H4 (cell line): ENCODE results near the gene RNF145. TPM values are rescaled to one million over a fixed set of nuclear protein-coding genes. Genes with fewer than 3 reads are reported as not detected.
"Not testable (repeated sequence)": the region's sequence is repeated elsewhere in the genome, so short reads cannot be mapped to it uniquely, and the experiment has no call there.

Experiments used
- DNase-seq: peaks from one replicate; pipeline ENCODE4 v3.0.0-alpha.2; 2015; ENCODE audit warnings: low spot score
- total RNA-seq: library from RNA; depleted of rRNA; stranded (reverse); fragments of >200 nt; shearing (Covaris generic); gene quantifications from 2 replicates; pipeline ENCODE4 v1.2.3, GENCODE V29; 2014

RNF145 gene
- total RNA-seq, 1 experiment from 2014 or later: 37.2 TPM

DNA sequence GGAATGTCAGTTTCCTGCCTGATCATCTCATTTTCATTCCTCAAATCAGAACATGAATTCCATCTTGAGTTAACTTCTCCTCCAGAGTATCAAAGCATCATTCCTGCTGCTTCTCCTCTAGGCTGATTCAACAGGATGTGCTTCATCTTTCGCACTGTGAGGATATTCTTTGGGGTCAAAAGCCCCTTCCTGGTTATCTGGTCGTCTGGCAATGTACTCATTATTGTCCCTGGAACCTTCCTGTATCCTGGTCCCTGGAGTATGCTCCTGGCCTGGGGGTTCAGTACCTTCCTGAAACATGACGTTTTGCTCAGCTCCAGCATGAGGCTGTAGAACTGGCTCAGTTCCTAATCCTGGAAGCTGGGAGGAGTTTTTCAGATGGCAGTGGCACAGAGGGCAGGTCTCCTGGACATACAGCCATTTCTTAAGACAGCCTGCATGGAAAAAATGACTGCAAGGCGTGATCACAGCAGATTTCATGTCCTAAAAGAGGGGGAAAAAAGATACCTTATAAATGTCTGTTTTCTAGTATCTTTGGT, 50.7 kb downstream of the RNF145 start:
- not testable (repeated sequence) for DNase-seq

DNA sequence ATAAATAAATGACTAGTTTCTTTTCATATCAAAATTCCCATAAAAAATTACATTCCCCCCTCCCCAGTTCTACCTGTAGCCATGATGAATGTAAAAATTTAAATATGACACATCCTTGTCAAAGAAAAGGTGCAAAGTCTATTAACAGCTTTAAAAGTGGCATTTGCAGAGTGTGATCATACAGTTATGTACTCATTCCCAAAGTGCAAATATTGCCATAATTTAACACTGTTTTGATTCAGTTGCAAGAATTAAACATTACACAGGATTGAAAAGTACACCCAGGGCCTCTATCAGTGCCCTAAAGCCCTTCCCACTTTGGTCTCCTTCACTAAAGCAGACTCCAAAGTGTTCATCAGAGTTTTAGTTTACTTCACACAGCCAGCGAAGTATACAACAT, 51.8 kb downstream of the RNF145 start:
- no peak for DNase-seq

DNA sequence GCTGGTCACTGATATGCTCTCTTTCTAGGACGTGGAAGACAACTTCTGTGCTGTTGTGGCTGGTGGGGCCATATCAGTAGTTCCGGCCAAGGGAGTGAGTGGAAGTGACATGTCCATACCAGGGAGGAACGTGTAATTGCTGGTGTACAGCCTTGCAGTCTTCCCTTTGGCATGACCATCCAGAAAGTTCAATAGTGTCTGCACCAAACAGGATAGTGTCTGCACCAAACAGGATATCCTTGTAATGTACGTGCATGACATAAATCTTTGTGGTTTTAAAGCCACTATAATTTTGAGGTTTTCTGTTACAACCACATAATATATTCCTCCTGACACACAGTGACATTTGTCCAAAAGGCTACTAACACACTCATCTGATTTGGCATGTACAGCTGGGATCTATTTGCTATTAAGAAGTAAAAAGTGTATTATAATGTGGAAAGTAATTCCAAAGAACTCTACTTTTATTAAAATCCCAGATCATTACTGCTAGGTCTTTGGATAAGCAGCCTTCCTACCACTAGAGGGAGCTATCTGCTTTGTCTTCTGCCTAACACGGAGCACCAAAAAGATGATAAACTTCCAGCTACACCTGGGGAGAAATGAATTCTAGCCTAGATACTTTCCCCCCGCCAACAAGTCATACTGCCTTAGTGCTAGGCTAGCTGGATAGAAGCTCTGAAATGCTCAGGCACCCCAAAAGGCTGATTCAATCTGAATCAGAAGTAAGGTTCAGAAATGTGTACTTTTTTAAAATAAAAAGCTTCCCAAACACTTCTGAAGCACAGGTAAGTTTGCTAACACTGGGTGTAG, 52.7 kb downstream of the RNF145 start:
- peak; percentile 70 for DNase-seq

DNA sequence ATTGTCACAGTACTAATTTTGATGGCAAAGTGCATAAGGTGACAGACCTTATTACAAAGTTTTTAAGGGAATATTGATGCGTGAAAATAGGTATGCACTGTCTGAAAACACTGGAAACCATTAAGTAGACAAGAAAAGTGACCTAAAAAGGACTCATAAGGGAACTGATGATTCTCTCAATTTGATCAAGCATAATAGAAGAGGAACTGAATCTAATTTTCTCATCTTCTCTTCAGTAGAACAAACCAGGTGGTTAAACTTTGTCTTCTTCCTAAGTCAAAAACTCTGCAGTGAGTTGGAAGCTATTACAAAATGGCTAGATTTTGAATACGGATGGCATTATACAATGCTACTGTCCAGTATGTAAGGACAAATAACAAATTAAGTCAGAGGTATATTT, 53.4 kb downstream of the RNF145 start:
- no peak for DNase-seq

DNA sequence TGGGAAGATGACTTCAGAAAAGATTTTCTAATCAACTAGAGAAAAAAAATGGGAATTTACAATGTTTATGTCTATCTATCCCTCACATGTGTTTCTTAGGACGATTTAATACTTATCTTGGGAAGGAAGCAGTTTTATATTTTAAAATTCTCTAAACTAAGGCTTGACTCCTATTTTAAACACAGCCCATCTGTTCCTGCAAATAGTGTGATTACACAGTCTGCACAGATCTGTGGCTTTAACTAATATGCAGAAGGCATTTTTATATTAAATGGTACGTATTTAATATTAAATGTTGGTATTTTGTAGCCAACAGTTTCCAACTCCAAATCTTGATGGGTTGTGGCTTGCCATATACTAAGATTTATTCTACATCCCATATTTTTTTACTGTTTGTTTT, 56.5 kb downstream of the RNF145 start:
- no peak for DNase-seq

DNA sequence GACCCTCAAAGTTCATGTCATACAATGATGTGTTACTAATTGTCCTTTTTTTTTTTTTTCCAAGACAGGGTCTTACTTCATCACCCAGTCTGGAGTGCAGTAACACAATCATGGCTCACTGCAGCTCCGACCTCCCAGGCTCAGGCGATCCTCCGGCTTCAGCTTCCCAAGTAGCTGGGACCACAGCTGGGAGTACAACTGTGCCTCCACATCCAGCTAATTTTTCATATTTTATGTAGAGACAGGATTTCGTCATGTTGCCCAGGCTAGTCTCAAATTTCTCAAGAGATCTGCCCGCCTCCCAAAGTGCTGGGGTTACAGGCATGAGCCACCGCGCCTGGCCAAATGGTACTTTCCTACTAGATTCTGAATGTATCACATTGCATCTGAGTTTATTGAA, 60.3 kb downstream of the RNF145 start:
- no peak for DNase-seq

DNA sequence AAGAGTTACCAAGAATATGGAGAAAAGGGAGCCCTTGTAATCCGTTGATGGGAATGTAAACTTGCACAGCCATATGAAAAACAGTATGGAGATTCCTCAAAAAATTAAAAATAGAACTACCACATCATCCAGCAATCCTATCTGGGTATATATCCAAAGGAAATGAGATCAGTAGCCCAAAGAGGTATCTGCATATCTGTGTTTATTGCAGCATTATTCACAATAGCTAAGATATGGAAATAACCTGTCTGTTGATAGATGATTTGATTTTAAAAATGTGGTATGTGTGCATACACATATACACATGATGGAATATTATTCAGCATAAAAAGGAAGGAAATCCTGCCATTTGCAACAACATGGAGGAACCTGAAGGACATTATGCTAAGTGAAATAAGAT, 61.4 kb downstream of the RNF145 start:
- DNase-seq: no peak

DNA sequence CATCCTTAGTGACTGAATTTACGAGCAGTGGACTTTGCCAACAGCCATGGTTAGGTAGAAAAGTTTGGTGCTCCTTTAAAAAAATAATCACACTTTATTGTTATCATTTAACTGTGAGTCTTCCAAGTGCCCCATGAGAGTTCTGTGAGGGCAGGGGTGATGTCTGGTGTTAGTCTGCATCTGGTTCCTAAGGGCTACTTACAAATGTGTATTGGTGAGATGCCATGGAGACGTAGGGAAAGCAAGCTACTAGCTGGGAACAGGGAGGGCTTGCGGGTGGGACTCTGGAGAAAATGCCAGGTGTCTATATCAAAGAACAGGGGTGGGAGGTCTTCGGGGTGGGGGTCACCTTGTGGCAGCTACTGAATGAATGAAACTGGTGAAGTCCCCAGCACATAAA, 62.5 kb downstream of the RNF145 start:
- no peak for DNase-seq

DNA sequence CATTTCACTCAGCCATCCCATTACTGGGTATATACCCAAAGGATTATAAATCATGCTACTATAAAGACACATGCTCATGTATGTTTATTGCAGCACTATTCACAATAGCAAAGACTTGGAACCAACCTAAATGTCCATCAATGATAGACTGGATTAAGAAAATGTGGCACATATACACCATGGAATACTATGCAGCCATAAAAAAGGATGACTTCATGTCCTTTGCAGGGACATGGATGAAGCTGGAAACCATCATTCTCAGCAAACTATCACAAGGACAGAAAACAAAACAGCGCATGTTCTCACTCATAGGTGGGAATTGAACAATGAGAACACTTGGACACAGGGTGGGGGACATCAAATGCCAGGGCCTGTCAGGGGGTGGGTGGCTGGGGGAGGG, 64.2 kb downstream of the RNF145 start:
- not testable (repeated sequence) for DNase-seq

DNA sequence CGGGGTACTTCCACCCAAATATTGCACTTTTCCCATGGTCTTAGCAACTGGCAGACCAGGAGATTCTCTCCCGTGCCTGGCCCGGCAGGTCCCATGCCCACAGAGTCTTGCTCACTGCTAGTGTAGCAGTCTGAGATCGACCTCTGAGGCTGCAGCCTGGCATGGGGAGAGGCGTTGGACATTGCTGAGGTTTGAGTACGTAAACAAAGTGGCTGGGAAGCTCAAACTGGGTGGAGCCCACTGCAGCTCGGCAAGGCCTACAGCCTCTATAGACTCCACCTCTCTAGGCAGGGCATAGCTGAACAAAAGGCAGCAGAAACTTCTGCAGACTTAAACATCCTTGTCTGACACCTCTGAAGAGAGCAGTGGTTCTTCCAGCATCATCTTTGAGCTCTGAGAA, 69.6 kb downstream of the RNF145 start:
- DNase-seq: peak; percentile 61

DNA sequence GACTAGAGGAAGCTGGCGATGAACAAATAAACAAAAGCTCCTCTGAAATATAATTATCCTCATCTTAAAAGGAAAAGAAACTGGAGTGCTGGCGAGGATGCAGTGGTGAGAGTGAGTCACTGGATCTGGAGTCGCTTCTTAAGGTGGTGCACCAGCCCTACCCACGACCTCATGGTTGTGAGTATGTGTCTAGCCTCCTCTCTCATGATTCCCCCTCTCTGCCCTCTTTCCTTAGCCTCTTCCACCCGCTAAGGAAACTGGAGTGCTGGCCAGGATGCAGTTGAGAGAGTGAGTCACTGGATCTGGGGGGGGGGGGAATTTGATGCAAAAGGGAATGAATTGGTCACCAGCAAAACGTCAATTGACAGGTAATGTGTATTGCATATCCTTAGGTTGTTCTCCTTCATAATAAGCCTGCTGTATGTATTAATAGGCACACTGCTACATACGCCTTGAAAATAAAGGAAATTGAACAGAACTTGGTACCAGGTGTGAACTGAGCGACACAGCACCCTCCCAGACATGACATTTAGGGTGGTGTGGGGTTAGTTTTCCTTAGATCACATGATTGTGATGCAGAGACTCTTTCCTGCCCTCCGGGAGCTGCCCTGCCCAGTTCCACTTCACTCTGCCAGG, 73.3 kb downstream of the RNF145 start:
- DNase-seq: peak; percentile 94

DNA sequence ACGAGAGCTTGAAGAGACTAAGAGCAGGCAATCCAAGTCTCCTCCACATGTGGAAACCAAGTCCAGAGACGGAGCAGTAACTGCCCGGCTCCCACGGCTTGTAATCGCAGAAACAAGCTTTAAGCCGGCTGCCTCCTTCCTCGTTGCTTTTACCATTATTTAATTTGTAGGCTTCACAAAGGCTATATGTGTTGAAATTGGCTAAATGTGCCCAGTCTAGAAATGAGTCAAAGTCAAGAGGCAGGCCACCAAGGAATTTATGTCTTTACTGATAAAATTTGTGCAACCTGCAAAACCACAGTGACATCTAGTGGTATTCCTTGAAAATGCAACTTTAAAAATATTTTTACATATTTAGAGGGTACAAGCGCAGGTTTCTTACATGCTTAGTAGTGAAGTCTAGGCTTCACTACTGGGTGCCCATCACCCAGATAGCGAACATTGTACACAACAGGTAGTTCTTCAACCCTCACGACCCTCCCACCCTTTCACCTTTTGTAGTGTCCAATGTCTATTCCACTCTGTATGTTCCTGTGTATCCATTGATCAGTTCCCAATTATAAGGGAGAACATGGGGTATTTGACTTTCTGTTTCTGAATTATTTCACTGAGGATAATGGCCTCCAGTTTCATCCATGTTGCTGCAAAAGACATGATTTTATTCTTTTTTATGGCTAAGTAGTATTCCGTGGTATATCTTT, 76.2 kb downstream of the RNF145 start:
- DNase-seq: peak; percentile 84

DNA sequence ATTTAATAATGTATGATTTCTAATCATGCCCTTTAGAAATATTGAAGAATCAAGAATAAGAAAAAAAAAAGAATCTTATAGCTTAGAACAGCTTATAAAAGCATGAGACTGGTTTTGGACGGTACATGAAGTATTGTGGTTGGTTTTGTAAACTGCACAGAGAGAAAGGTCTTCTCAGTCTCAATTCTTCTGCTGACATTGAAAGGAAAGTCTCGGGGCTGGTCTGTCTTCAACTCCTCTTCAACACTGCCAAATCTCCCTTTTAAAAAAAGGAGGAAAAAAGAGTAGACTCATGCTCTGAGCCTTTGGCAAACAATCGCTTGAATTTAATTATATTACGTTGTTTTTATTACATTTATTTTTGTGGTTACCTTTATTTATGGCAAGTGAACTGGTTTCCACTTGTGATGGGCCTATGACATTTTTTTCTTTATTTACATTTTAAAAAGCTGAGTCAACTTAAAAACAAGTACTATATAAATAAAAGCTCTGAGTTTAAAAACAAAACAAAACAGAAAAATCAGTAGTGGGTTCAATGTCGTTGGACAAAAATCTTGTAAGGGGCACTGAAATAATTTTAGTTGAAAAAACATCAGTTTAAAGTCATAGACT, 76.8 kb downstream of the RNF145 start:
- peak; percentile 18 for DNase-seq

DNA sequence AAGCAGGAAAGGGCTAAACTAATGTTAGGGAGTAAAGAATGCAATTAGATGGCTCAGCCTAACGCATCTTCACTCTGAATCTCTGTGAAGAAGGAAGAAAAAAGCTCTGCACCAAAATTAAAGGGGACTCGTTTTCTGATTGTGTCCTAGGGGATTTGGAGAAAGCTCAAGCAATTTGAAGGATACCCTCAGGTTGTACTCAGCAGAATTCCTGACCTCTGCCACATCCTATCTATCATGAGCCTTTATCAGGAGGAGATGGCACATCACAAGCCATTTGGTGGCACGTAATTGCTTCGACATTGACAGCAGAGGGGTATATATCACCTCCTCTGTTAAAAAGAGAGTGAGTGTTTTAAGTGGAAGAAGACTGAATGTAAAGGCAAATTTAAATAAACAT, 77.4 kb downstream of the RNF145 start:
- no peak for DNase-seq

DNA sequence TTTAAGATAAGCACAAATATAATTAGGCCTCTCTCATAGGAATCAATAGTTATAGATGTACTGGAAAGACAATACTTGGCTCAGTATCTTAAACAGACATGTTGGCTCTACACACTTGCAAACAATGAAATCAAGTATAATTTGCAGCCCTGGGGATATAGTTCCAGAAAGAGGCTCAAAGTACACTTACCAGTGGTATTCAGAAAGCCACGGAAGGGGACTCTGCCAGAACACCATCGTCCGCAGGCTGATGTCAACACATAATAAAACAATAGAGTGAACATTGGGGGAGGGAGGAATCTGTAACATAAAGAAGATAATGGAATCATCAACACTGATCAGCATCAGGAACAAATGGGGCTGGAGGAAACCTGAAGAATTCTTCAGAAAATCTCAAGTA, 78.5 kb downstream of the RNF145 start:
- DNase-seq: no peak

DNA sequence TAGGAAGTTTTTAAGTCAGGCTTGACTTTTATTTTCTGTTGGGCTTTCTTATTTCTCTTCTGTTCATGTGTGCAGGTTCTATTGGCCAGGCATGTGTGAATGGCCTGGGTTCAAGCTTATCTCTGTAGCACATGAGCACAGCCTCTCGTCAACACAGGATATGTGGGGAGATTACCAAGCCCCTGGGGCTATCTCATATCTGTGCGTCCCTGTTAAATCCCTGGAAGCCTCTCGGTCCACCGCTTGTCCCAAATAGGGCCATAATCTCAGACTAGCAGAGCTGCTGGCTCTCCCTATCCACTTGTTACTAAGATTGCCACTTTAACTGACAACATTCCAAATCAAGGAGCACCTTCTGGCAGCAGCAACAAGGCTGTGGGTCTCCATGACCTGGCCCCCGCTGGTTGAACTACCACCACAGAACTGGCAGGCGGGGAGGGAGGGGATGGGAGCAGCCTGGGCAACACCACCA, 81.2 kb downstream of the RNF145 start:
- DNase-seq: no peak

DNA sequence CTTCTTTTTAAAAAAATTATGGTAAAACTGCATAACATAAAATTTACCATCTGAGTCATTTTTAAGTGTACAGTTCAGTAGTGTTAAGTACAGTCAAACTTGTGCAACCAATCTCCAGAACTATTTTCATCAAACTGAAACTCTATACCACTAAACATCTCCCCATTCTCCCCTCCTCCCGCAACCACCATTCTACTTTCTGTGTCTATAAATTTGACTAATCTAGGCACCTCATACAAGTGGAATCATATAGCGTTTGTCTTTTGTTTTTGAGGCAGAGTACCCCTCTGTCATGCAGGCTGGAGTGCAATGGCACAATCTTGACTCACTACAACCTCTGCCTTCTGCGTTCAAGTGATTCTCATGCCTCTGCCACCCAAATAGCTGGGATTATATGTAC, 85.7 kb downstream of the RNF145 start:
- no peak for DNase-seq

DNA sequence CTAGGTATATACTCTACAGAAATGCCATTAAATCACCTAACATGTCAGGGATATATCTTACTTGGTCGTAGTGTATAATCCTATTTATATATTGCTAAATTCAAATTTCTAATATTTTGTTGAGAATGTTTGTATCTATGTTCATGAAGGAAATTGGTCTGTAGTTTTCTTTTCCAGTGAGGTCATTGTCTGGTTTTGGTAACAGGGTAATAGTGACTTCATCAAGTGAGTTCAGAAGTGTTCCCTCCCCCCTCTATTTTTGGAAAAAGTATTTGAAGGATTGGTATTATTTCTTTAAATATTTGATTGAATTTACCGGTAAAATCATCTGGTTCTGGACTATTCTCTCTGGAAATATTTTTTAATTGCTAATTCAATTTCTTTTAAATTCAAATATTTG, 86.2 kb downstream of the RNF145 start:
- DNase-seq: no peak

DNA sequence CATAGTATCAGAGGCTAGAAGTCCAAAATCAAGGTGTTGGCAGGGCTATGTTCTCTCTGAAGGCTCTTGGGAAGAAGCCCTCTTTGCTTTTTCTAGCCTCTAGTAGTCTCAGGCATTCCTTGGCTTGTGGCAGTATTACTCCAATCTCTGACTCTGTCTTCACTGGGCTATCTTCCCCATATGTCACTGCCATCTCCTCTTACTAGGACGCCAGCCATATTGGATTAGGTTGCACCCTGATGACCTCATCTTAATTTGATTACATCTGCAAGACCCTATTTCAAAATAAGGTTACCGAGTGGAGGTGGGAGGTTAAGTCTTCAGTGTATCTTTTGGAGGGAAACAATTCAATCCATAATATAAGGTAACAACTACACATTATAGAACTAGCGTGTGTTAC, 88.3 kb downstream of the RNF145 start:
- DNase-seq: no peak

DNA sequence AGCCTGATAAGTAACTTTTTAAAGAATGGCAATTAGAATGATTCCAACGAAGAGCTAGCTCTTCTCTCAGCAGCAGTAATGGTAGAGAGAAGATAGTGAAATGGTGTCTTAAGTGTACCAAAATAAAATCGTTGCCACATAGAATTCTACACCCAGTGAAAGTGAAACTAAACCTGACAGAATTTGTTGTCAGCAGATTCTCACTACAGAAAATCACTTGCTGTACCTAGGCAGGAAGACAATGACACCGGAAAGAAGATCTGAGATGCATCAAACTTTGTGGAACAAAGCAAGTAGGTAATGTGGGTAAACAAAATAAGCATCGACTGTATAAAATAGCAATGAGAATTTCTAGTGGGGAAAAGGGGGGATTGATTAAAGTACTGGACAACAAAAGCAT, 88.9 kb downstream of the RNF145 start:
- no peak for DNase-seq

DNA sequence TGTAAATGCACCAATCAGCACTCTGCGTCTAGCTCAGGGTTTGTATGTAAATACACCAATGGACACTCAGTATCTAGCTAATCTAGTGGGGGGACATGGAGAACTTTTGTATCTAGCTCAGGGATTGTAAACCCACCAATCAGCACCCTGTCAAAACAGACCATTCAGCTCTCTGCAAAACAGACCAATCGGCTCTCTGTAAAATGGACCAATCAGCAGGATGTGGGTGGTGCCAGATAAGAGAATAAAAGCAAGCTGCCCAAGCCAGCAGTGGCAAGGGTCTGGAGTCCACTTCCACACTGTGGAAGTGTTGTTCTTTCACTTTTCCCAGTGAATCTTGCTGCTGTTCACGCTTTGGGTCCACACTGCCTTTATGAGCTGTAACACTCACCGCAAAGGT, 89.5 kb downstream of the RNF145 start:
- DNase-seq: not testable (repeated sequence)
